OCI-LY3 (cell line): ENCODE results near the gene UMAD1.

Experiments
- H2AFZ ChIP-seq: fragments of 200-600, 300-600 bp; shearing (Covaris generic); 2 replicates; pipeline ENCODE4 v1.6.0; 2014; ENCODE audit warnings: antibody characterized with exemption, low read depth, low read length
- H3K27ac ChIP-seq: fragments of 200-600, 300-600 bp; sonication (generic); 2 replicates; pipeline ENCODE4 v1.5.1; 2014; ENCODE audit warnings: mild to moderate bottlenecking, low read length, moderate library complexity, mixed read lengths
- H3K27me3 ChIP-seq: fragments of 200-600, 300-600 bp; sonication (generic); 2 replicates; pipeline ENCODE4 v1.6.1; 2014; ENCODE audit warnings: low read depth, low read length, mixed read lengths
- H3K36me3 ChIP-seq: fragments of 200-600, 300-600 bp; sonication (generic); replicated peaks from 2 replicates; pipeline ENCODE3; 2014; ENCODE audit warnings: low read depth, low read length, mixed read lengths
- H3K4me1 ChIP-seq: fragments of 300-600, 200-600 bp; sonication (generic); 2 replicates; pipeline ENCODE4 v1.6.1; 2014; ENCODE audit warnings: low read length, mixed read lengths
- H3K4me2 ChIP-seq: fragments of 200-600, 300-600 bp; sonication (generic); 2 replicates; pipeline ENCODE4 v1.6.1; 2014; ENCODE audit warnings: low read length, mixed read lengths
- H3K4me3 ChIP-seq: fragments of 300-600, 200-600 bp; sonication (generic); 2 replicates; pipeline ENCODE4 v1.5.1; 2014; ENCODE audit warnings: antibody characterized with exemption, mild to moderate bottlenecking, low read length, moderate library complexity
- H3K79me2 ChIP-seq: fragments of 300-600, 200-600 bp; shearing (Covaris generic); 2 replicates; pipeline ENCODE4 v1.6.1; 2014; ENCODE audit warnings: mild to moderate bottlenecking, low read length, mixed read lengths
- H3K9ac ChIP-seq: fragments of 300-600, 200-600 bp; shearing (Covaris generic); 2 replicates; pipeline ENCODE4 v1.6.0; 2014; ENCODE audit warnings: mild to moderate bottlenecking, low read length, moderate library complexity
- H3K9me3 ChIP-seq: fragments of 200-600, 300-600 bp; shearing (Covaris generic); 2 replicates; pipeline ENCODE4 v1.6.1; 2014; ENCODE audit warnings: low read length, mixed read lengths; ENCODE audit not compliant: insufficient read depth
- H4K20me1 ChIP-seq: fragments of 200-600, 300-600 bp; sonication (generic); 2 replicates; pipeline ENCODE4 v1.6.1; 2016; ENCODE audit warnings: low read length, mixed read lengths; ENCODE audit not compliant: insufficient read depth
- CTCF ChIP-seq: fragments of 200-600, 300-600 bp; sonication (generic); IDR thresholded peaks from 2 replicates; pipeline ENCODE4 v1.5.1; 2014; ENCODE audit warnings: antibody characterized with exemption, low read length, low read depth
- EZH2phosphoT487 ChIP-seq: fragments of 200-600 bp; shearing (Covaris generic); IDR thresholded peaks from 2 replicates; pipeline ENCODE4 v1.6.1; 2018; ENCODE audit warnings: antibody characterized with exemption, mixed run types, low read depth

The UMAD1 gene

GRCh38 chr7:7713730-7714129 lies 73.2 kb downstream of the UMAD1 start:
- no peak overlapping the region for H3K4me3 ChIP-seq
- no peaks in the 10 kb centered on the region for H3K9me3 ChIP-seq
- H3K4me1 ChIP-seq, result peaks cover 4% of the 10 kb centered on the region
- no peaks in the 10 kb centered on the region for H3K79me2 ChIP-seq
- H2AFZ ChIP-seq, result no peak overlapping the region
- H3K4me2 ChIP-seq, result no peak overlapping the region
- H3K36me3 ChIP-seq, result no peaks in the 10 kb centered on the region
- no peak overlapping the region for H3K27ac ChIP-seq
- no peaks in the 10 kb centered on the region for H4K20me1 ChIP-seq
- TF ChIP-seq CTCF, result no peak
- no peak for TF ChIP-seq EZH2phosphoT487
- H3K27me3 ChIP-seq, result no peaks in the 10 kb centered on the region
- no peak overlapping the region for H3K9ac ChIP-seq

GRCh38 chr7:7718492-7718891 lies 77.9 kb downstream of the UMAD1 start, which contains the start of gene RPA3:
Gene RPA3, minus strand, starts transcription at chr7:7718607. Its CDS starts 78,189 bp downstream, at chr7:7640418.
- H3K36me3 ChIP-seq, result no peaks in the 10 kb centered on the region
- H2AFZ ChIP-seq, result no peak within 1 kb of the TSS
- peaks cover 32% of the 10 kb centered on the region for H3K4me1 ChIP-seq
- H3K79me2 ChIP-seq, result no peaks in the 10 kb centered on the region
- H3K4me3 ChIP-seq, result no peak within 1 kb of the TSS
- no peaks in the 10 kb centered on the region for H3K27me3 ChIP-seq
- TF ChIP-seq EZH2phosphoT487, result no peak
- TF ChIP-seq CTCF, result no peak
- no peak within 1 kb of the TSS for H3K9ac ChIP-seq
- no peaks in the 10 kb centered on the region for H3K9me3 ChIP-seq
- no peaks in the 10 kb centered on the region for H4K20me1 ChIP-seq
- H3K4me2 ChIP-seq, result peak within 1 kb of the TSS; percentile 54
- H3K27ac ChIP-seq, result no peak within 1 kb of the TSS

GRCh38 chr7:7719236-7719635 lies 78.7 kb downstream of the UMAD1 start:
- no peaks in the 10 kb centered on the region for H3K36me3 ChIP-seq
- peaks cover 32% of the 10 kb centered on the region for H3K4me1 ChIP-seq
- no peaks in the 10 kb centered on the region for H4K20me1 ChIP-seq
- H3K4me3 ChIP-seq, result no peak overlapping the region
- no peak overlapping the region for H3K9ac ChIP-seq
- H3K9me3 ChIP-seq, result no peaks in the 10 kb centered on the region
- TF ChIP-seq EZH2phosphoT487 (no peak), CTCF (no peak)
- no peaks in the 10 kb centered on the region for H3K79me2 ChIP-seq
- no peak overlapping the region for H2AFZ ChIP-seq
- H3K4me2 ChIP-seq, result peak overlapping the region; percentile 54
- H3K27ac ChIP-seq, result no peak overlapping the region
- H3K27me3 ChIP-seq, result no peaks in the 10 kb centered on the region

- no peak overlapping the region for H3K4me2 ChIP-seq
Observed at GRCh38 chr7:7720193-7720592, 79.6 kb downstream of the UMAD1 start.

More at GRCh38 chr7:7720193-7720592, 79.6 kb downstream of the UMAD1 start:
- H4K20me1 ChIP-seq, result no peaks in the 10 kb centered on the region
- no peak for TF ChIP-seq EZH2phosphoT487
- no peak for TF ChIP-seq CTCF
- H3K27ac ChIP-seq, result no peak overlapping the region
- no peaks in the 10 kb centered on the region for H3K9me3 ChIP-seq
- no peaks in the 10 kb centered on the region for H3K36me3 ChIP-seq
- H3K27me3 ChIP-seq, result no peaks in the 10 kb centered on the region
- H3K79me2 ChIP-seq, result no peaks in the 10 kb centered on the region
- H2AFZ ChIP-seq, result no peak overlapping the region
- peaks cover 32% of the 10 kb centered on the region for H3K4me1 ChIP-seq
- no peak overlapping the region for H3K9ac ChIP-seq
- no peak overlapping the region for H3K4me3 ChIP-seq
